ENCODE measurements around the gene IL15.
"Not testable (repeated sequence)": the region's sequence is repeated elsewhere in the genome, so short reads cannot be mapped to it uniquely, and the experiment has no call there.

The IL15 gene

GRCh38 chr4:141599853-141600252 lies 36.5 kb upstream of the IL15 start:
- H3K9me3 ChIP-seq (ENCODE audit: control insufficient read depth, insufficient read depth, low read length) = no peaks in the 10 kb centered on the region
- no peaks in the 10 kb centered on the region for H3K36me3 ChIP-seq (ENCODE audit: control insufficient read depth, low read length)
- H3K27ac ChIP-seq (ENCODE audit: low read depth, low read length) = no peak overlapping the region
- H3K4me3 ChIP-seq (ENCODE audit: low read length) = no peak overlapping the region
- no peaks in the 10 kb centered on the region for H3K79me2 ChIP-seq (ENCODE audit: control insufficient read depth, low read length)
- no peak overlapping the region for H3K4me2 ChIP-seq (ENCODE audit: low read length)
- TF ChIP-seq, protein P1, sequence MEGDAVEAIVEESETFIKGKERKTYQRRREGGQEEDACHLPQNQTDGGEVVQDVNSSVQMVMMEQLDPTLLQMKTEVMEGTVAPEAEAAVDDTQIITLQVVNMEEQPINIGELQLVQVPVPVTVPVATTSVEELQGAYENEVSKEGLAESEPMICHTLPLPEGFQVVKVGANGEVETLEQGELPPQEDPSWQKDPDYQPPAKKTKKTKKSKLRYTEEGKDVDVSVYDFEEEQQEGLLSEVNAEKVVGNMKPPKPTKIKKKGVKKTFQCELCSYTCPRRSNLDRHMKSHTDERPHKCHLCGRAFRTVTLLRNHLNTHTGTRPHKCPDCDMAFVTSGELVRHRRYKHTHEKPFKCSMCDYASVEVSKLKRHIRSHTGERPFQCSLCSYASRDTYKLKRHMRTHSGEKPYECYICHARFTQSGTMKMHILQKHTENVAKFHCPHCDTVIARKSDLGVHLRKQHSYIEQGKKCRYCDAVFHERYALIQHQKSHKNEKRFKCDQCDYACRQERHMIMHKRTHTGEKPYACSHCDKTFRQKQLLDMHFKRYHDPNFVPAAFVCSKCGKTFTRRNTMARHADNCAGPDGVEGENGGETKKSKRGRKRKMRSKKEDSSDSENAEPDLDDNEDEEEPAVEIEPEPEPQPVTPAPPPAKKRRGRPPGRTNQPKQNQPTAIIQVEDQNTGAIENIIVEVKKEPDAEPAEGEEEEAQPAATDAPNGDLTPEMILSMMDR (IDR thresholded peaks at IDR 0.05; ENCODE audit: low read depth, low read length, poor library complexity, severe bottlenecking) = no peak
- no peak for TF ChIP-seq EZH2phosphoT487 (IDR thresholded peaks at IDR 0.05; ENCODE audit: borderline replicate concordance, low read length)
- no peaks in the 10 kb centered on the region for H3K4me1 ChIP-seq (ENCODE audit: control insufficient read depth, low read length)
- H4K20me1 ChIP-seq (ENCODE audit: control insufficient read depth, insufficient read depth, low read depth, low read length) = no peaks in the 10 kb centered on the region
- H3K27me3 ChIP-seq (ENCODE audit: control insufficient read depth, low read length) = no peaks in the 10 kb centered on the region
- H3K9me2 ChIP-seq (replicated peaks; ENCODE audit: control insufficient read depth, low read length) = no peaks in the 10 kb centered on the region
- no peaks in the 10 kb centered on the region for H3F3A ChIP-seq (ENCODE audit: control insufficient read depth, insufficient read depth)

GRCh38 chr4:141604683-141605082 lies 31.7 kb upstream of the IL15 start:
- not testable (repeated sequence) for H3K27ac ChIP-seq (ENCODE audit: low read depth, low read length); H3K4me2 ChIP-seq (ENCODE audit: low read length)

DNA sequence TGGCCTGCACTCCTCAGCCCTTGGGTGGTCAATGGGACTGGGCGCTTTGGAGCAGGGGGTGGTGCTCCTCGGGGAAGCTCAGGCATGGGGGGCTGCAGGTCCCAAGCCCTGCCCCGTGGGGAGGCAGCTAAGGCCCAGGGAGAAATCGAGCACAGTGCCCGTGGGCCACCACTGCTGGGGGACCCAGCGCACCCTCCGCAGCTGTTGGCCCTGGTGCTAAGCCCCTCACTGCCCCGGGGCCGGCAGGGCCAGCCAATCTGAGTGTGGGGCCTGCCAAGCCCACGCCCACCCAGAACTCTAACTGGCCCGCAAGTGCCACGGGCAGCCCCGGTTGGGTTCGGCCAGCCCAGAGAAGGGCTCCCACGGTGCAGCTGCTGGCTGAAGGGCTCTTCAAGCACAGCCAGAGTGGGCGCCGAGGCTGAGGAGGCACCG lies 30.9 kb upstream of the IL15 start:
- no peaks in the 10 kb centered on the region for H3K9me2 ChIP-seq (replicated peaks; ENCODE audit: control insufficient read depth, low read length)
- TF ChIP-seq EZH2phosphoT487 (IDR thresholded peaks at IDR 0.05; ENCODE audit: borderline replicate concordance, low read length) = no peak
- H4K20me1 ChIP-seq (ENCODE audit: control insufficient read depth, insufficient read depth, low read depth, low read length) = no peaks in the 10 kb centered on the region
- H3K9me3 ChIP-seq (ENCODE audit: control insufficient read depth, insufficient read depth, low read length) = no peaks in the 10 kb centered on the region
- H3K79me2 ChIP-seq (ENCODE audit: control insufficient read depth, low read length) = no peaks in the 10 kb centered on the region
- H3K27ac ChIP-seq (ENCODE audit: low read depth, low read length) = no peak overlapping the region
- no peaks in the 10 kb centered on the region for H3K36me3 ChIP-seq (ENCODE audit: control insufficient read depth, low read length)
- H3K4me3 ChIP-seq (ENCODE audit: low read length) = no peak overlapping the region
- no peaks in the 10 kb centered on the region for H3K27me3 ChIP-seq (ENCODE audit: control insufficient read depth, low read length)
- no peak overlapping the region for H3K4me2 ChIP-seq (ENCODE audit: low read length)
- H3F3A ChIP-seq (ENCODE audit: control insufficient read depth, insufficient read depth) = no peaks in the 10 kb centered on the region
- H3K4me1 ChIP-seq (ENCODE audit: control insufficient read depth, low read length) = no peaks in the 10 kb centered on the region

More at GRCh38 chr4:141604683-141605082, 31.7 kb upstream of the IL15 start:
- not testable (repeated sequence) for H3K27me3 ChIP-seq (ENCODE audit: control insufficient read depth, low read length); H3K4me3 ChIP-seq (ENCODE audit: low read length); H3K79me2 ChIP-seq (ENCODE audit: control insufficient read depth, low read length); H3K36me3 ChIP-seq (ENCODE audit: control insufficient read depth, low read length); H4K20me1 ChIP-seq (ENCODE audit: control insufficient read depth, insufficient read depth, low read depth, low read length); H3K9me3 ChIP-seq (ENCODE audit: control insufficient read depth, insufficient read depth, low read length); H3K4me1 ChIP-seq (ENCODE audit: control insufficient read depth, low read length); H3K9me2 ChIP-seq (replicated peaks; ENCODE audit: control insufficient read depth, low read length); H3F3A ChIP-seq (ENCODE audit: control insufficient read depth, insufficient read depth)

DNA sequence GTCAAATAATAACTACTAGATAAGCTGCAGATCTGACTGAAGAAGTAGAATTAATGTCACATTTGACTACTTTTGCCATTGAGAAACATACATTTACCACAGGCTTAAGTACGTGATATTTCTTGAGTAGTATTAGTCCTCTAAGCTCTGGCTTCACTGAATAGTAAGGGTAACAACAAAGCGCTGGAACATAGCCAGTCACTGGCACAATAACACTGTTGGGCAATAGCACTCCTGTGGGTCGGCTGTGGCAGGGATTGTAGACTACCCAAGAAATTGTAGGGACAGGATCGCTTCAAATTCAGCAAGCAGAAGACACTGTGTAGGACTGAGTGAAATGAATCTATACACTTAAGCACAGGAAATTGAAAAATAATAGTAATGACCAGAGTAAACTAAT lies 27.1 kb upstream of the IL15 start:
- H3K4me2 ChIP-seq (ENCODE audit: low read length) = no peak overlapping the region
- no peak for TF ChIP-seq EZH2phosphoT487 (IDR thresholded peaks at IDR 0.05; ENCODE audit: borderline replicate concordance, low read length)
- TF ChIP-seq, protein P1 (IDR thresholded peaks at IDR 0.05; ENCODE audit: low read depth, low read length, poor library complexity, severe bottlenecking) = no peak

More for the DNA sequence above, 27.1 kb upstream of the IL15 start:
- H4K20me1 ChIP-seq (ENCODE audit: control insufficient read depth, insufficient read depth, low read depth, low read length) = no peaks in the 10 kb centered on the region
- no peak overlapping the region for H3K4me3 ChIP-seq (ENCODE audit: low read length)
- no peaks in the 10 kb centered on the region for H3K79me2 ChIP-seq (ENCODE audit: control insufficient read depth, low read length)
- no peak overlapping the region for H3K27ac ChIP-seq (ENCODE audit: low read depth, low read length)
- no peaks in the 10 kb centered on the region for H3K27me3 ChIP-seq (ENCODE audit: control insufficient read depth, low read length)
- no peaks in the 10 kb centered on the region for H3F3A ChIP-seq (ENCODE audit: control insufficient read depth, insufficient read depth)
- H3K4me1 ChIP-seq (ENCODE audit: control insufficient read depth, low read length) = no peaks in the 10 kb centered on the region
- H3K9me2 ChIP-seq (replicated peaks; ENCODE audit: control insufficient read depth, low read length) = no peaks in the 10 kb centered on the region
- H3K9me3 ChIP-seq (ENCODE audit: control insufficient read depth, insufficient read depth, low read length) = no peaks in the 10 kb centered on the region
- H3K36me3 ChIP-seq (ENCODE audit: control insufficient read depth, low read length) = no peaks in the 10 kb centered on the region

All from DOHH2 (cell line).